ENCODE results near the gene SNRPD3. TPM values are rescaled to one million over a fixed set of nuclear protein-coding genes. Genes with fewer than 3 reads are reported as not detected.
"Not testable (repeated sequence)": the region's sequence is repeated elsewhere in the genome, so short reads cannot be mapped to it uniquely, and the experiment has no call there.

The SNRPD3 gene
- total and polyA plus RNA-seq, 5 donors: 63.4 to 109 (median 70.9) TPM

- 92% methylated on average over 3 of the region's 3 CpGs for WGBS
- H3K9me3 ChIP-seq (ENCODE audit: control insufficient read depth, low read length); intact Hi-C loops (cut with DNase I); H3K27ac ChIP-seq (ENCODE audit: low read length); H3K27me3 ChIP-seq (ENCODE audit: control insufficient read depth, insufficient read depth); DNase-seq; H3K4me3 ChIP-seq (ENCODE audit: low read length); ATAC-seq; H3K4me1 ChIP-seq (ENCODE audit: control insufficient read depth, insufficient read depth, low read length): not testable (repeated sequence)
Measured at GRCh38 chr22:24530968-24531367, 24.8 kb upstream of the SNRPD3 start.

GRCh38 chr22:24532075-24532474 lies 23.7 kb upstream of the SNRPD3 start:
- intact Hi-C loops (cut with DNase I): no loop called here
- no peak for DNase-seq
- WGBS: 100% methylated on average over 1 of the region's 1 CpG
- Histone ChIP-seq H3K4me1 (ENCODE audit: control insufficient read depth, insufficient read depth, low read length) (no peaks in the 10 kb centered on the region), H3K27me3 (ENCODE audit: control insufficient read depth, insufficient read depth) (no peaks in the 10 kb centered on the region), H3K4me3 (ENCODE audit: low read length) (no peak overlapping the region), H3K27ac (ENCODE audit: low read length) (no peak overlapping the region), H3K9me3 (ENCODE audit: control insufficient read depth, low read length) (no peaks in the 10 kb centered on the region)
- no peak for ATAC-seq

- H3K4me3 ChIP-seq (ENCODE audit: low read length): no peak overlapping the region
- H3K27me3 ChIP-seq (ENCODE audit: control insufficient read depth, insufficient read depth): no peaks in the 10 kb centered on the region
- intact Hi-C loops (cut with DNase I): no loop called here
- no peak overlapping the region for H3K27ac ChIP-seq (ENCODE audit: low read length)
- 96% methylated on average over 4 of the region's 4 CpGs for WGBS
- no peak for DNase-seq
- ATAC-seq: no peak
- H3K4me1 ChIP-seq (ENCODE audit: control insufficient read depth, insufficient read depth, low read length): no peaks in the 10 kb centered on the region
- no peaks in the 10 kb centered on the region for H3K9me3 ChIP-seq (ENCODE audit: control insufficient read depth, low read length)
Measured at GRCh38 chr22:24535348-24535747, 20.5 kb upstream of the SNRPD3 start.

- Histone ChIP-seq H3K27me3 (ENCODE audit: control insufficient read depth, insufficient read depth) (no peaks in the 10 kb centered on the region), H3K4me3 (ENCODE audit: low read length) (no peak overlapping the region), H3K4me1 (ENCODE audit: control insufficient read depth, insufficient read depth, low read length) (no peaks in the 10 kb centered on the region), H3K27ac (ENCODE audit: low read length) (no peak overlapping the region), H3K9me3 (ENCODE audit: control insufficient read depth, low read length) (no peaks in the 10 kb centered on the region)
- intact Hi-C loops (cut with DNase I): no loop called here
- no peak for DNase-seq
- WGBS: 83% methylated on average over 3 of the region's 3 CpGs
- ATAC-seq: no peak
Measured at GRCh38 chr22:24536089-24536488, 19.7 kb upstream of the SNRPD3 start.

- Histone ChIP-seq H3K27ac (ENCODE audit: low read length) (no peak overlapping the region), H3K4me3 (ENCODE audit: low read length) (no peak overlapping the region), H3K9me3 (ENCODE audit: control insufficient read depth, low read length) (no peaks in the 10 kb centered on the region), H3K27me3 (ENCODE audit: control insufficient read depth, insufficient read depth) (no peaks in the 10 kb centered on the region), H3K4me1 (ENCODE audit: control insufficient read depth, insufficient read depth, low read length) (peaks cover 7% of the 10 kb centered on the region)
- intact Hi-C loops (cut with DNase I): no loop called here
- ATAC-seq (no peak), DNase-seq (no peak)
- WGBS: 90% methylated on average over 2 of the region's 2 CpGs
Measured at GRCh38 chr22:24540470-24540869, 15.3 kb upstream of the SNRPD3 start.

- WGBS: 75% methylated on average over 6 of the region's 6 CpGs
- no peaks in the 10 kb centered on the region for H3K27me3 ChIP-seq (ENCODE audit: control insufficient read depth, insufficient read depth)
- intact Hi-C loops (cut with DNase I): no loop called here
- DNase-seq: no peak
- no peak overlapping the region for H3K27ac ChIP-seq (ENCODE audit: low read length)
- ATAC-seq: no peak
- H3K4me3 ChIP-seq (ENCODE audit: low read length): no peak overlapping the region
- H3K4me1 ChIP-seq (ENCODE audit: control insufficient read depth, insufficient read depth, low read length): peaks cover 7% of the 10 kb centered on the region
- H3K9me3 ChIP-seq (ENCODE audit: control insufficient read depth, low read length): no peaks in the 10 kb centered on the region
Measured at GRCh38 chr22:24541681-24542515, 13.9 kb upstream of the SNRPD3 start.

- ATAC-seq (peak; percentile 18 to 34), DNase-seq (peak in 2 of 3 donors; percentile 73 to 75)
- no peak overlapping the region for H3K27ac ChIP-seq (ENCODE audit: low read length)
- no peaks in the 10 kb centered on the region for H3K27me3 ChIP-seq (ENCODE audit: control insufficient read depth, insufficient read depth)
- H3K9me3 ChIP-seq (ENCODE audit: control insufficient read depth, low read length): no peaks in the 10 kb centered on the region
- H3K4me1 ChIP-seq (ENCODE audit: control insufficient read depth, insufficient read depth, low read length): peaks cover 7% of the 10 kb centered on the region
- intact Hi-C loops (cut with DNase I): no loop called here
- 60% methylated on average over 9 of the region's 9 CpGs for WGBS
- no peak overlapping the region for H3K4me3 ChIP-seq (ENCODE audit: low read length)
Measured at GRCh38 chr22:24542641-24543040, 13.2 kb upstream of the SNRPD3 start.

- intact Hi-C loops (cut with DNase I): no loop called here
- ATAC-seq: peak in 1 of 2 donors; percentile 3
- Histone ChIP-seq H3K4me3 (ENCODE audit: low read length) (no peak overlapping the region), H3K9me3 (ENCODE audit: control insufficient read depth, low read length) (no peaks in the 10 kb centered on the region), H3K27ac (ENCODE audit: low read length) (no peak overlapping the region), H3K4me1 (ENCODE audit: control insufficient read depth, insufficient read depth, low read length) (peaks cover 7% of the 10 kb centered on the region), H3K27me3 (ENCODE audit: control insufficient read depth, insufficient read depth) (no peaks in the 10 kb centered on the region)
- DNase-seq: no peak
- WGBS: 80% methylated on average over 7 of the region's 7 CpGs
Measured at GRCh38 chr22:24543185-24543601, 12.6 kb upstream of the SNRPD3 start.

GRCh38 chr22:24543679-24544243 lies 12.0 kb upstream of the SNRPD3 start:
- Histone ChIP-seq H3K4me1 (ENCODE audit: control insufficient read depth, insufficient read depth, low read length) (peaks cover 7% of the 10 kb centered on the region), H3K9me3 (ENCODE audit: control insufficient read depth, low read length) (no peaks in the 10 kb centered on the region), H3K4me3 (ENCODE audit: low read length) (no peak overlapping the region), H3K27me3 (ENCODE audit: control insufficient read depth, insufficient read depth) (no peaks in the 10 kb centered on the region), H3K27ac (ENCODE audit: low read length) (no peak overlapping the region)
- peak in 1 of 3 donors; percentile 64 for DNase-seq
- 87% methylated on average over 11 of the region's 11 CpGs for WGBS
- ATAC-seq: no peak
- intact Hi-C loops (cut with DNase I): no loop called here

- no peak for DNase-seq
- Histone ChIP-seq H3K27me3 (ENCODE audit: control insufficient read depth, insufficient read depth) (no peaks in the 10 kb centered on the region), H3K4me3 (ENCODE audit: low read length) (no peak overlapping the region), H3K9me3 (ENCODE audit: control insufficient read depth, low read length) (no peaks in the 10 kb centered on the region), H3K4me1 (ENCODE audit: control insufficient read depth, insufficient read depth, low read length) (peaks cover 26% of the 10 kb centered on the region), H3K27ac (ENCODE audit: low read length) (no peak overlapping the region)
- intact Hi-C loops (cut with DNase I): no loop called here
- no peak for ATAC-seq
- 97% methylated on average over 4 of the region's 4 CpGs for WGBS
Measured at GRCh38 chr22:24548812-24549211, 7.0 kb upstream of the SNRPD3 start.

- 76% methylated on average over 8 of the region's 8 CpGs for WGBS
- peak overlapping the region; percentile 49 for H3K27ac ChIP-seq (ENCODE audit: low read length)
- ATAC-seq (no peak), DNase-seq (peak in 1 of 3 donors; percentile 55)
- H3K4me1 ChIP-seq (ENCODE audit: control insufficient read depth, insufficient read depth, low read length): peaks cover 24% of the 10 kb centered on the region
- intact Hi-C loops (cut with DNase I): no loop called here
- H3K27me3 ChIP-seq (ENCODE audit: control insufficient read depth, insufficient read depth): no peaks in the 10 kb centered on the region
- H3K9me3 ChIP-seq (ENCODE audit: control insufficient read depth, low read length): no peaks in the 10 kb centered on the region
- H3K4me3 ChIP-seq (ENCODE audit: low read length): no peak overlapping the region
Measured at GRCh38 chr22:24550028-24550901, 5.5 kb upstream of the SNRPD3 start.

Data from right cardiac atrium (tissue), 5 donors.